ENCODE measurements around the gene IRX5.

IRX5 gene

GRCh38 chr16:54931120-54932014, 702 bp downstream of the IRX5 start:
- DNase-seq, result no peak

GRCh38 chr16:54932021-54932660, 1.5 kb downstream of the IRX5 start:
- no peak for DNase-seq

GRCh38 chr16:54932737-54933254, 2.1 kb downstream of the IRX5 start:
- no peak for DNase-seq

GRCh38 chr16:54933281-54934011, 2.8 kb downstream of the IRX5 start:
- DNase-seq, result no peak

GRCh38 chr16:54934481-54935265, 4.0 kb downstream of the IRX5 start:
- no peak for DNase-seq

- DNase-seq, result no peak
Measured at GRCh38 chr16:54935266-54935968, 4.8 kb downstream of the IRX5 start.

- DNase-seq, result no peak
Measured at GRCh38 chr16:54936201-54936978, 5.7 kb downstream of the IRX5 start.

GRCh38 chr16:54936979-54937670, 6.5 kb downstream of the IRX5 start:
- DNase-seq, result no peak

- no peak for DNase-seq
Measured at GRCh38 chr16:54937671-54938211, 7.1 kb downstream of the IRX5 start.

- DNase-seq, result no peak
Measured at GRCh38 chr16:54938212-54939028, 7.8 kb downstream of the IRX5 start.

GRCh38 chr16:54939029-54939346, 8.3 kb downstream of the IRX5 start:
- DNase-seq, result no peak

- no peak for DNase-seq
Measured at GRCh38 chr16:54939510-54940278, 9.0 kb downstream of the IRX5 start.

GRCh38 chr16:54940279-54940604, 9.6 kb downstream of the IRX5 start:
- DNase-seq, result no peak

GRCh38 chr16:54942353-54942943, 11.8 kb downstream of the IRX5 start:
- no peak for DNase-seq

- no peak for DNase-seq
Measured at GRCh38 chr16:54944002-54944401, 13.3 kb downstream of the IRX5 start.

GRCh38 chr16:54945063-54945462, 14.4 kb downstream of the IRX5 start:
- DNase-seq, result no peak

GRCh38 chr16:54946909-54947308, 16.2 kb downstream of the IRX5 start:
- DNase-seq, result no peak

GRCh38 chr16:54947616-54948015, 17.0 kb downstream of the IRX5 start:
- no peak for DNase-seq

Measured in stimulated activated naive CD4-positive, alpha-beta T cell treated with Interleukin-2 at 50 U/mL for 16 hours (primary cell).